ENCODE measurements around the gene TBXA2R. TPM values are rescaled to one million over a fixed set of nuclear protein-coding genes. Genes with fewer than 3 reads are reported as not detected.

The TBXA2R gene
- total RNA-seq, 1 donor from 2014 or later, result 0.47 TPM

DNA sequence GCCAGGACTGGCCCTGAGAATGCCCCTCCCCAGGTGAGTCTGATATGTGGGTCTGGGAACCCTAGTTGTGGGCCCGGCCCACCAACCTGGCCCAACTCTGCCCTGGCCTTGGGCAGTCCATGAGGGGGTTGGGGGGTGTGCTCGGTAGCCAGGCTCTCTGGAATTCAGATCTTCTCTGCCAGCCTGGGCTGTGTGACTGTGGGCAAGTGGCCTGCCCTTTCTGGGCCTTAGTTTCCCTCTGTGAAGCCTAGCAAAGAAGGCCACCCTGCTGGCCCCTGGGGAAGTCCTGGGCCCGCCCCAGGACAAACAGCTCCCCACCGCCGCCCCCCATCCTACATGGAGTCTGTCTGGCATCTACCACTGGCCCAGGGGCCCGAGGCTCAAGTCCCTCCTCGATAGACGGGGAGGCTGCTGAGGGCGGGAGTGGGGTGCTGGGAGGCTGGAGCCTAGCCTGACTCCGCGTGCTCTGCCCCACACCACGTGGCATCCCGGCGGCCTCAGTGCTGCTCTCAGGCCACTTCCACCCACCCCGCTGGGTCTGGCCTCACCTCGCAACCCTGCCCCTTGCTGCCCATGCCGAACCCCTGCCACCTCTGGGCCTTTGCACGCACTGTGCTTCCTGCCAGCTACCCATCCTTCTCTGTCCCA lies 8.3 kb upstream of the TBXA2R start:
- no peak for DNase-seq (ENCODE audit: low spot score in 2 of 2, unreplicated experiment in 2 of 2)
- H3K4me3 Mint-ChIP-seq, result no peak overlapping the region
- H3K4me1 Mint-ChIP-seq, result no peaks in the 10 kb centered on the region
- peaks cover 7% of the 10 kb centered on the region for H3K36me3 Mint-ChIP-seq
- no peak for TF ChIP-seq CTCF (IDR thresholded peaks at IDR 0.05; ENCODE audit: unreplicated experiment)
- H3K27me3 Mint-ChIP-seq (ENCODE audit: low read depth), result no peaks in the 10 kb centered on the region
- no peaks in the 10 kb centered on the region for H3K9me3 Mint-ChIP-seq
- H3K27ac Mint-ChIP-seq, result no peak overlapping the region

GRCh38 chr19:3613818-3614661 lies 7.4 kb upstream of the TBXA2R start:
- no peaks in the 10 kb centered on the region for H3K4me1 Mint-ChIP-seq
- no peak overlapping the region for H3K27ac Mint-ChIP-seq
- H3K36me3 Mint-ChIP-seq, result peaks cover 7% of the 10 kb centered on the region
- no peaks in the 10 kb centered on the region for H3K9me3 Mint-ChIP-seq
- DNase-seq (ENCODE audit: low spot score in 2 of 2, unreplicated experiment in 2 of 2), result no peak
- H3K4me3 Mint-ChIP-seq, result no peak overlapping the region
- no peaks in the 10 kb centered on the region for H3K27me3 Mint-ChIP-seq (ENCODE audit: low read depth)
- TF ChIP-seq CTCF (IDR thresholded peaks at IDR 0.05; ENCODE audit: unreplicated experiment), result no peak

- no peak overlapping the region for H3K4me3 Mint-ChIP-seq
- no peak overlapping the region for H3K27ac Mint-ChIP-seq
- H3K9me3 Mint-ChIP-seq, result no peaks in the 10 kb centered on the region
- H3K4me1 Mint-ChIP-seq, result peaks cover 1% of the 10 kb centered on the region
- no peak for TF ChIP-seq CTCF (IDR thresholded peaks at IDR 0.05; ENCODE audit: unreplicated experiment)
- peaks cover 7% of the 10 kb centered on the region for H3K36me3 Mint-ChIP-seq
- peaks cover 1% of the 10 kb centered on the region for H3K27me3 Mint-ChIP-seq (ENCODE audit: low read depth)
- DNase-seq (ENCODE audit: low spot score in 2 of 2, unreplicated experiment in 2 of 2), result no peak
These were observed 6.4 kb upstream of the TBXA2R start for GRCh38 chr19:3612901-3613741.

DNA sequence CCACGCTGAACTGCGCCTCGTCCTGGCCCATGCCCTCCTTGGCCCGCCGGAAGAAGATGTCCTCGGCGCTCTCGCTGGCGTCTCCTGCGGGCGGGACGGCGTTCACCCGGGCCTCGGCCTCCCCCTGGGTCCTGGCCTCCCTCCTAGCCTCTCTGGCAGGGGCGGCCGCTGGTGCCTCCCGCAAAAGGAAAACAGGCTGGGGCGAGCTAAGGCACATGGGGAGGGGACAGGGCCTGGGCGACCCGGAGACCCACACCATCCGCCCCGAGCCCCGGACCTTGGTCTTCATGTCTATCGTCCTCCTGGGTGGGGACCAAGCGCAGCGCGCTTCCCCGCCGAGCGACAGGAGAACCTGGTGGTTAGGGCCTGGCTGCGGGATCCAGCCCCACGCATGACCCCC lies 5.7 kb upstream of the TBXA2R start:
- H3K27ac Mint-ChIP-seq, result no peak overlapping the region
- H3K4me1 Mint-ChIP-seq, result peaks cover 7% of the 10 kb centered on the region
- no peak overlapping the region for H3K4me3 Mint-ChIP-seq
- H3K9me3 Mint-ChIP-seq, result no peaks in the 10 kb centered on the region
- no peak for TF ChIP-seq CTCF (IDR thresholded peaks at IDR 0.05; ENCODE audit: unreplicated experiment)
- no peak for DNase-seq (ENCODE audit: low spot score in 2 of 2, unreplicated experiment in 2 of 2)
- peaks cover 7% of the 10 kb centered on the region for H3K36me3 Mint-ChIP-seq
- H3K27me3 Mint-ChIP-seq (ENCODE audit: low read depth), result peaks cover 9% of the 10 kb centered on the region

- Mint-ChIP-seq H3K4me1 (peaks cover 10% of the 10 kb centered on the region), H3K27ac (no peak overlapping the region), H3K36me3 (peaks cover 7% of the 10 kb centered on the region), H3K9me3 (no peaks in the 10 kb centered on the region), H3K27me3 (ENCODE audit: low read depth) (peaks cover 13% of the 10 kb centered on the region), H3K4me3 (no peak overlapping the region)
- no peak for DNase-seq (ENCODE audit: low spot score in 2 of 2, unreplicated experiment in 2 of 2)
- no peak for TF ChIP-seq CTCF (IDR thresholded peaks at IDR 0.05; ENCODE audit: unreplicated experiment)
These were observed 5.2 kb upstream of the TBXA2R start for GRCh38 chr19:3611841-3612240.

Data from mesothelial cell of epicardium (in vitro differentiated cells).